C4-2B (cell line): Measurements from ENCODE around the gene AFAP1L2.

Experiments used
- H3K27ac ChIP-seq: fragments of 450-650 bp; 2 replicates; pipeline ENCODE4 v1.5.1; 2017
- ZFX ChIP-seq: fragments of 450-650 bp; IDR thresholded peaks from 2 replicates; pipeline ENCODE4 v1.6.1; 2017
- TF ChIP-seq, protein P1 (sequence below): fragments of 450-650 bp; conservative IDR thresholded peaks from 2 replicates; pipeline ENCODE4 v1.5.1; 2017; ENCODE audit warnings: mild to moderate bottlenecking

AFAP1L2 gene

DNA sequence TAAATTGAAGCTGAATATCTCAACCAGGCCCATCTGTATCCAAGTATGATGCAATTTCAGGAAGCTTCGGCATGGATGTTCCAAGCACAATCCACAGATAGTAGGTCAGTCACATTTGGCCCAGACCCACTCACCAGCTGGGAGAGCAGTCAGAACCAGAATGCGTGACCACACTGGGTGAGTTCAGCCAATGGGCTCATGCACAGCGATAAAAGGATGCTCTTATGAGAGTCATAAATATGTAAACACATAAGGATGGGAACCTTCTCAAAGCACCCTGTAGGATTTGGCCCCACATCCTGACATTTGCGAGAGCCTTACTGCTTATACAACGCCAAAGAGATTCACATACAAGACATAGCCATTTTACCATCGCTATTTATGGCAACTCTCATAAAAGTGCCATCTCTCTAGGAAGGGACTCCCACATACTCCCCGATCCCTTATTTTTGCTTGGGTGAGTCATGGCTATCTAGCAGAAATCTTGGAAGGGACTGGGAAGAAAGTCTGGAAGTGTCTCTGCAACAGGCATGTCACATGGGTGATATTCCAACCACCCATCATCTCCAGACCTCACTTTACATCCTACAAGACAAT lies 3.0 kb downstream of the AFAP1L2 start:
- H3K27ac ChIP-seq: no peak overlapping the region
- TF ChIP-seq, protein P1, sequence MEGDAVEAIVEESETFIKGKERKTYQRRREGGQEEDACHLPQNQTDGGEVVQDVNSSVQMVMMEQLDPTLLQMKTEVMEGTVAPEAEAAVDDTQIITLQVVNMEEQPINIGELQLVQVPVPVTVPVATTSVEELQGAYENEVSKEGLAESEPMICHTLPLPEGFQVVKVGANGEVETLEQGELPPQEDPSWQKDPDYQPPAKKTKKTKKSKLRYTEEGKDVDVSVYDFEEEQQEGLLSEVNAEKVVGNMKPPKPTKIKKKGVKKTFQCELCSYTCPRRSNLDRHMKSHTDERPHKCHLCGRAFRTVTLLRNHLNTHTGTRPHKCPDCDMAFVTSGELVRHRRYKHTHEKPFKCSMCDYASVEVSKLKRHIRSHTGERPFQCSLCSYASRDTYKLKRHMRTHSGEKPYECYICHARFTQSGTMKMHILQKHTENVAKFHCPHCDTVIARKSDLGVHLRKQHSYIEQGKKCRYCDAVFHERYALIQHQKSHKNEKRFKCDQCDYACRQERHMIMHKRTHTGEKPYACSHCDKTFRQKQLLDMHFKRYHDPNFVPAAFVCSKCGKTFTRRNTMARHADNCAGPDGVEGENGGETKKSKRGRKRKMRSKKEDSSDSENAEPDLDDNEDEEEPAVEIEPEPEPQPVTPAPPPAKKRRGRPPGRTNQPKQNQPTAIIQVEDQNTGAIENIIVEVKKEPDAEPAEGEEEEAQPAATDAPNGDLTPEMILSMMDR: no peak
- no peak for TF ChIP-seq ZFX

DNA sequence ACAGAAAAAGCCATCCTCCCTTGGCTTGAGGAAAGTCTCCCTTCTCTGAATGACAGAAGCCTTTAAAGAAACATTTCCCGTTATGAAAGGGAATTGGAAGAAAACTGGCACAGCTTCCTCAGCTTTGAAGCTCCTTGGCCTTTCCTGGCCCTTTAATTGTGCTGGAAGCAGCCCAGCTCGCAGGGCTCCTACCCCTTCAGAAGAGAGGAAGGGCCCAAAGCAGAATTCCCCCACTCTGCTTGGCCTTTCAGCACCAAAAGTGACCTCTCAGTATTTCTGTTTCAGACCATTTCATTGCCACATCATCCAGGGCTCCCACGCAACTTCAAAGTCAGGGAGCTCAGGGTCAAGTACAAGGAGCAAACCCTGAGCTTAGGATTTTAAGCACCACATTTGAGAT lies 4.2 kb downstream of the AFAP1L2 start:
- H3K27ac ChIP-seq: no peak overlapping the region
- no peak for TF ChIP-seq ZFX
- TF ChIP-seq, protein P1: no peak

DNA sequence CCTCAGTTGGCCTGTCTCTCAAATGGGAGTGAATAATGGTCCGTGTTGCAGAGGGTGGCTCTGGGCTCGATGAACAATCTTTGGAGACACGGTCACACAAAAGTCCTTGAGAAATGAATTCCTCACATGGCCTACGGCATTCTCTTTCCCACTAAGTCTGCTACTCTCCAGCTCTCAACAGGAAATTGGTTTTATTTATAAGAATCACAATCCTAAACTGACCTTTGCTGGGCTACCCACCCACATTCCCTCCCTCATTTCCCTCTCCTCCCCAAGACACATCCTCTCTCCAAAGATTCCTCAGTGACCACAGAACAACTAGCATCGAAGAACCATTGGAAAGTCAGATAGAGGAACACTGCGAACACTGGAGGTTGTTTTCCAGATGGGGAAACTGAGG lies 4.7 kb downstream of the AFAP1L2 start:
- H3K27ac ChIP-seq: no peak overlapping the region
- TF ChIP-seq ZFX: no peak
- TF ChIP-seq, protein P1: no peak

DNA sequence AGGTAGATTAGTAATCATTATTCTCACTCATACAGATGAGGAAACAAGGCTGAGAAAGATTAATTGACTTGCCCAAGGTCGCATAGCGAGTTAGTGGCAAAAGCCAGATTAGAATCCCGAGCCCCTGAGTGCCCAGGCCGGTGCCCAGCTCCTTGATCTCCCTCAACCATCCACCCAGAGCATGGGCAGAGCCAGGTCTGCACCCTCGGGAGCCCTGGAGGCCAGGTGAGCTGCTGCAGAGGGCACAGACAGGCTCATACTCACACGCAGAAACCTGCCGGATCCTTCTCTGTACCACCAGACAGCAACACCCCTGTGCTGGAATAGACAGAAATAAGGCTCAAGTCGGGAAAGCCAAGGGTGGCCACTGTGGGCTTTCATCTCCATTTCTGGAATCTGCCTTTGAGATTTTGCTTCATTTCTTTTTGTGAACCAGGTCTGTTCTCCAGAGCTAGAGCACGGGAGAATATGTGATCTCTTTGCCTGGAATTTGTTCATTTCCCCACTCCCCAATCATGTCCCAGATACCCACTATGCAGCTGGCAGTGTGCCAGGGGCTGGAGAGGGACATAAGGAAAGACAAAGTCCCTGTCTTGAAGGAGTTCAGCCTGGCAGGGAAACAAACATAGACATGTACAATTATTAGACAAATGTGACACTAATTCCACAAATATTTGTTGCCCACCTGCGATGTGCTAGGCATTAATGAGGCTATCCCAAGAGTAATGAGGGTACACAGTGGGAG lies 5.5 kb downstream of the AFAP1L2 start:
- no peak for TF ChIP-seq ZFX
- TF ChIP-seq, protein P1: no peak
- H3K27ac ChIP-seq: no peak overlapping the region

DNA sequence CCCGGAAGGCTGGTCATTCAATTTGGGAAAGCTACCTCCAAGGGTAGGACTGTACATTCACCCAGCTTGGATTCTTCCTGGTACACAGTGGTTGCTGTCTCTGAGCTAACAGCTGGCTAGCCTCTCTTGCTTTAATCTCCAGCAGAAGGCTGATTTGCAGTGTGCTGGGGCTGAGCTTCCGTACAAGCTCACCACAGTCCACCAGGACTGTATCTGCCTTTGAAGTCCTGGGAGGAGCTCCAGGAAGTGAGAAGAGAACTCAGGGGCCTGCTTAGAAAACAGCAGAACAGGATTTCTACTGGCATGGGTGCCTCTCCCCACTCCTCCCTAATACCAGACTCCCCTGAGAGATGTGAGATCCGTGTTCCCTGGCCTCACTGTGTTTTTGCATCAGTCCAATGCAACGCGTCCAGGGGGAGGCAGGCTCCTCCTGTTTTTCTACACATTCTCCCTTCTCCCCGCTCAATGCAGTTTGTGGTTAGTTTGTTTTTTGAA lies 6.6 kb downstream of the AFAP1L2 start:
- TF ChIP-seq, protein P1: no peak
- TF ChIP-seq ZFX: no peak
- no peak overlapping the region for H3K27ac ChIP-seq

DNA sequence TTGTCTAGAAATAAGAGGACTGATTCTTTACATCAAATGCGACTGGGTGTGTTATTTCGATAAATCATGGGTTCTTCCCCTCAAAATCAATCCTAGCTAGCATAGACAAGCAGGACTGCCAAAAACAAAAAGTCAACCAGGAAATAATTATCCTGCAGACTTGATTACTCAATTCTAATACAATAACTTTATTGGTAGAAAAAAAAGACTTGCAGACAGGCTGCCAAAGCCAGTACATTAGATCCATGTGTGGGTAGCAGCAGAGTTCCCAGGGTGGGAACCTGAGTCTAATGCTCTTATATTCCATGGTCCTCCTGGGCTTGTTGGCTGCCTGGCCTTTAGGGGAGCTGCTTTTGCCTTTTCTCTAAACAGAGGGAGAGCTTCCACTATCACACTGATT lies 7.8 kb downstream of the AFAP1L2 start:
- TF ChIP-seq, protein P1: no peak
- TF ChIP-seq ZFX: no peak
- no peak overlapping the region for H3K27ac ChIP-seq

DNA sequence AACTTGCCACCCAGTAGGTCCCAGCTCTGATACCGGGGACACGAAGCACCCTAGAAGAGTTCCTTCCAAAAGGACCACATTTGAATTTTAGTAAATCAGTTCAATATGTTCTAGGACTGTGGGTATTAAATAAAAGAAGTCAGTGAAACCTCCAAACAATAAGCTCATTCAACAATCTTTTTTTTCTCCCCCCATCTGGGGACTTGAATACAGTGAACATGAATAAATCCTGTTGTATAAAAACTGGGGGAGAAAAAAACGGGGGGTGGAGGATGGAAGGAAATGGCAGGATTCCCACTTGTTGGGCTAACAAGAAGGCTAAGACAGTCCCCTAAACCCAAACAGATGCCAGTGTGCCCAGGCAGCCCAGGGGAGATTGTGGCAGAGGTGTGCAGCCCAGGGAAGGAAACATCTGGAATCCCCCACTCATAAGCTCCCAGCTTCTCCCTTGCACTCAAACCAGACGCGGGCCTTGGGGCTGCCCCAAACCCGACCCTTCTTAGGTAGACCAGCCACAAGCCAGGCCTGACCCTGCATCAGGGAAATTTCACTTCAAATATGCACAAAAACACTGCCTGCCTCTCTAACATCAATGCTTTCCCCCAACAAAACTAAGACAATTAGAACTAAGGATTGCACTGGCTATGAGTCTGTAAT lies 8.8 kb downstream of the AFAP1L2 start:
- no peak for TF ChIP-seq ZFX
- TF ChIP-seq, protein P1: no peak
- H3K27ac ChIP-seq: no peak overlapping the region
